Sigmoid colon (tissue), 7 donors: ENCODE data around the gene GAREM1. TPM values are rescaled to one million over a fixed set of nuclear protein-coding genes. Genes with fewer than 3 reads are reported as not detected.

Experiments used
- DNase-seq: peaks from one replicate; pipeline ENCODE4 v3.0.0-alpha.2; 2019
- H3K27ac ChIP-seq, 4 donors: fragments of 200-600 bp; sonication (generic); one replicate each; pipeline ENCODE4 v1.5.1; 2016 to 2019; ENCODE audit warnings: mild to moderate bottlenecking in 1 of 4
- H3K27me3 ChIP-seq, 3 donors: fragments of 200-600 bp; sonication (generic); one replicate each; pipeline ENCODE4 v1.5.1; 2019; ENCODE audit warnings: mild to moderate bottlenecking in 1 of 3
- H3K36me3 ChIP-seq, 4 donors: fragments of 200-600 bp; sonication (generic); one replicate each; pipeline ENCODE4 v1.5.1; 2016 to 2019
- H3K4me1 ChIP-seq, 4 donors: fragments of 200-600 bp; sonication (generic); one replicate each; pipeline ENCODE4 v1.5.1; 2017 to 2019
- H3K4me3 ChIP-seq, 4 donors: fragments of 200-600 bp; sonication (generic); one replicate each; pipeline ENCODE4 v1.5.1; 2017 to 2019; ENCODE audit warnings: mild to moderate bottlenecking in 2 of 4, moderate library complexity in 1 of 4
- H3K9me3 ChIP-seq, 4 donors: fragments of 200-600 bp in 3 of 4; sonication (generic) in 3 of 4; one replicate each; pipeline versions ENCODE4 v1.5.1 to v1.6.1; 2013 to 2019
- CTCF ChIP-seq, 4 experiments: fragments of 450-650 bp in 3 of 4; fragments of 200-600 bp in 1 of 4; IDR thresholded peaks; one replicate each; pipeline ENCODE4 v1.5.1; 2016 to 2019; ENCODE audit warnings: antibody characterized with exemption in 4 of 4, mild to moderate bottlenecking in 3 of 4, moderate library complexity in 2 of 4
- EP300 ChIP-seq, 4 donors: sonication (generic); formaldehyde crosslinking; IDR thresholded peaks; one replicate each; pipeline ENCODE4 v1.6.1; 2017; ENCODE audit warnings: antibody characterized with exemption in 4 of 4
- POLR2A ChIP-seq, 2 donors: fragments of 450-650 bp; IDR thresholded peaks; one replicate each; pipeline ENCODE4 v1.6.1; 2016; ENCODE audit warnings: antibody characterized with exemption in 2 of 2, mild to moderate bottlenecking in 2 of 2, moderate library complexity in 2 of 2
- POLR2AphosphoS5 ChIP-seq, 4 donors: sonication (generic); formaldehyde crosslinking; IDR thresholded peaks; one replicate each; pipeline ENCODE4 v1.6.1; 2017; ENCODE audit warnings: antibody characterized with exemption in 4 of 4
- WGBS, 2 donors: extraction: QIAGEN DNeasy Blood & Tissue Kit; methylation state at CpG; one replicate each; pipeline ENCODE4 v1.1.7; 2013; 5-methylcytosine and 5-hydroxymethylcytosine counted together
- intact Hi-C: fragments of 100-400 bp; cut with DNase I; formaldehyde crosslinking; loops from one replicate; pipeline ENCODE4 v1.15.1; 2023
- polyA plus RNA-seq, 3 donors: library from polyadenylated mRNA; stranded (reverse); fragments of 200-250 nt; gene quantifications; one replicate each; pipeline ENCODE4 v1.2.3, GENCODE V29; 2013
- total RNA-seq, 4 donors: library from RNA; depleted of rRNA; stranded (reverse); fragments of >200 nt; gene quantifications; one replicate each; pipeline ENCODE4 v1.1.0, GENCODE V29; 2016
- donor health status: healthy with polysubstance abuse.
- donor health status: Bipolar disorder and iron deficiency.
- donor health status: healthy.

Gene GAREM1
- total and polyA plus RNA-seq, 7 donors: 4.9 to 11.8 (median 6.6) TPM

DNA sequence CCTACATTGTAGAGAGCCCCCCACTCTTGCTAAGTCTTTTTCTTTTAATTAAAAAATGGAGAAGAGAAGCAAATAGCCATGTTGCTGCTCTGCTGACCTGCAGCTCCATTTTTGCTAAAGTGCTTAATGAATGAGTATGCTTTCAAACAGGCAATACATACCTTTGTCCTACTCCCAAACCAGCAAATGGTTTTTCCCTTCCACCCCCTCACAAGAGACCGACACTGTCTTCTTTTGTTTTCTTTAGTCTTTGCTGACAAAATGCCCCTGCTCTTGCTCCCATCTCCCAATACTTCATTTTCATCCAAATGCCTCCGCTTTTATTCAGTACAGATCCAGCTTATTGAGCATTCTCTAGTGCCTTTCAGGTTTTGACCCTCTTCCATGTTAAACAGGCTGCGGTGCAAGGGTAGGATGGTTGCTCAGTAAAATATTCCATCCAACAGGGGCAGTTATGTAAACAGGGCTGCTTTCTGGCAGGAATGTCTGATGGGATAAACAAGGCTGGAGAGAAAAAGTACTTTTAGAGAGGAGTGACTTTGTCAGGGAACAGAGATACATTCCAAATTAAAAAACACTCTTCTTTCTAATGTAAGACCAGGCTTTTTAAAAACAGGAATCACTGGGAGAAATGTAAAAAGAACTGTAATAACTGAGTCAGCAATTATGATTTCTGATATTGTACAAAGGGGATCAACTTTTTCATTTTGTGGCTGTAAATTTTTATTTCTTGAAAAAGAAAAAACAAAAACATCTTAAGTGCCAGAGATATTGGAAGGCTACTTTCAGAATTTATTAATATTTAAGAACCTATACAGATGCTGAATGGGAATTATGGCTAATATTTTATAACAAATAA lies 144.0 kb downstream of the GAREM1 start:
- peak overlapping the region in 3 of 4 donors; percentile 33 to 62 (median 57) for H3K27ac ChIP-seq
- H3K4me3 ChIP-seq: no peak overlapping the region
- H3K27me3 ChIP-seq: no peaks in the 10 kb centered on the region
- H3K36me3 ChIP-seq: no peaks in the 10 kb centered on the region
- H3K9me3 ChIP-seq: no peaks in the 10 kb centered on the region
- no peak for DNase-seq
- intact Hi-C loops: no loop called here
- peaks cover 0 to 34% (median 27%) of the 10 kb centered on the region in 4 donors for H3K4me1 ChIP-seq
- 79 to 92% methylated on average over 3 of the region's 3 CpGs for WGBS, 2 donors
- no peak for TF ChIP-seq EP300 (IDR thresholded peaks at IDR 0.05)
- no peak for TF ChIP-seq CTCF (IDR thresholded peaks at IDR 0.05)
- no peak for TF ChIP-seq POLR2A (IDR thresholded peaks at IDR 0.05)

GRCh38 chr18:32324181-32324580 lies 146.5 kb downstream of the GAREM1 start:
- Histone ChIP-seq H3K27ac (peak overlapping the region in 2 of 4 donors; percentile 6 to 40), H3K36me3 (no peaks in the 10 kb centered on the region), H3K4me1 (peaks cover 0 to 34% (median 27%) of the 10 kb centered on the region in 4 donors), H3K27me3 (no peaks in the 10 kb centered on the region), H3K4me3 (no peak overlapping the region), H3K9me3 (no peaks in the 10 kb centered on the region)
- 81 to 83% methylated on average over 4 of the region's 4 CpGs for WGBS, 2 donors
- DNase-seq: no peak
- TF ChIP-seq EP300 (IDR thresholded peaks at IDR 0.05): no peak
- TF ChIP-seq CTCF (IDR thresholded peaks at IDR 0.05): no peak
- no peak for TF ChIP-seq POLR2AphosphoS5 (IDR thresholded peaks at IDR 0.05)
- no peak for TF ChIP-seq POLR2A (IDR thresholded peaks at IDR 0.05)
- intact Hi-C loops: no loop called here

DNA sequence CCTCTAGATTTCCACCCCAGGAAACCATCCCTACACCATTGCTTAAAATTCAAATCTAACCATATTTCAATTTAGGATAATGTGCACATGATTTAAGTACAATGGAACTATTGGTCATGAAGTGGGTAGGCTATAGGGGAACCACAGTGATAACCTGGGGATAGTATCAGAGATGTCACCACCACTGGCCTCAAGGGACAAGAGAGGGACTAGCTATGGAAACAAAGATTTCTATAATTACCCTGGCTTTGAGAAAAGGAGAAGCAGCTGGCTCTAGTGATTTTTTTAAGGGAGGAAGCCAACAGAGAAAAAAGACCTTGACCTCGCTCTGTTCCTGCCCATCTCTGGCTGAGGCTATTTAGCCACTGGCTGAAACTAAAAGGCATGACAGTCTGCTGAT lies 148.9 kb downstream of the GAREM1 start:
- no peaks in the 10 kb centered on the region for H3K27me3 ChIP-seq
- no peaks in the 10 kb centered on the region for H3K36me3 ChIP-seq
- H3K4me1 ChIP-seq: peaks cover 0 to 28% (median 18%) of the 10 kb centered on the region in 4 donors
- no peak overlapping the region for H3K27ac ChIP-seq
- DNase-seq: no peak
- TF ChIP-seq EP300 (IDR thresholded peaks at IDR 0.05) (no peak), CTCF (IDR thresholded peaks at IDR 0.05) (no peak), POLR2AphosphoS5 (IDR thresholded peaks at IDR 0.05) (no peak), POLR2A (IDR thresholded peaks at IDR 0.05) (no peak)
- intact Hi-C loops: no loop called here
- H3K4me3 ChIP-seq: no peak overlapping the region
- 77 to 92% methylated on average over 1 of the region's 1 CpG for WGBS, 2 donors
- no peaks in the 10 kb centered on the region for H3K9me3 ChIP-seq

DNA sequence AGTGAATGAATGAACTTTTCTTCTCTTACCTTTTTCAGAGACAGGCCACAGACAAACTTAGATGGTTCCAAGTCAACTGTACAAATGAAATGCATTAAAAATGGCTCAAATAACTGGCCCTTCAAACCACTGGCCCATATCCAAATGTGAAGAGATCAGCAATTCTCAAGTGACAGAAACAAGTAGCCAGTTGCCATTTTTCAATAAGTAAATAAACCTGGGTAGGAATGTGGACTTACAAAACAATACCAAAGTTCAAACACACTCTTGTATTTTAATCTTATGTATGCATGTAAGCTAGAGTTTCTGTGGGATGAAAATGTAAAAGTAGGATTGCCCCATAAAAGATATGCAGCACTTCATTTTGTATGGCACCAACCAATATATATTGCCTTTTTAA lies 151.6 kb downstream of the GAREM1 start:
- Histone ChIP-seq H3K9me3 (no peaks in the 10 kb centered on the region), H3K36me3 (no peaks in the 10 kb centered on the region), H3K27me3 (no peaks in the 10 kb centered on the region), H3K4me3 (no peak overlapping the region), H3K27ac (no peak overlapping the region), H3K4me1 (peaks cover 0 to 13% (median 8%) of the 10 kb centered on the region in 4 donors)
- intact Hi-C loops: no loop called here
- DNase-seq: no peak
- TF ChIP-seq POLR2A (IDR thresholded peaks at IDR 0.05) (no peak), EP300 (IDR thresholded peaks at IDR 0.05) (no peak), POLR2AphosphoS5 (IDR thresholded peaks at IDR 0.05) (no peak)

DNA sequence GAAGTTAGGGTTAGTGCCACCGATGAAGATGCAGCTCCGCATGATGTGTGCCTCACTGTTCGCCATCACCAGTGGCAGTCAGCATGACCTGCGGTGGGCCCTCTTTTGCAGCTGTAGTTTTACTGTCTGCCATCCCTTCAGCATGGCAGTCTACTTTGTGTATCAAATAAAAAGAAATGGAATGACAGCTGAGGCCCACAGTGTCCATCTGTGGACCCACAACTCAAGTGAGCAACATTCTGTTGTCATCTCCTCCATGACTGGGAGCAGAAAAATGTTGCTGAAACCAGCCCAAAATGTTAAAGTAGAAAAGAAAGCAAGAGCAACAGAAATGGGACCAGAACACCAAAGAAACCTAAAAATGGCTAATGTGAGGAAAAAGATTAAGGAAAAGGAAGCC lies 152.1 kb downstream of the GAREM1 start:
- Histone ChIP-seq H3K4me1 (peaks cover 0 to 13% (median 8%) of the 10 kb centered on the region in 4 donors), H3K27ac (peak overlapping the region in 2 of 4 donors; percentile 9 to 66), H3K9me3 (no peaks in the 10 kb centered on the region), H3K27me3 (no peaks in the 10 kb centered on the region), H3K36me3 (no peaks in the 10 kb centered on the region), H3K4me3 (no peak overlapping the region)
- intact Hi-C loops: no loop called here
- TF ChIP-seq EP300 (IDR thresholded peaks at IDR 0.05) (no peak), POLR2A (IDR thresholded peaks at IDR 0.05) (no peak), POLR2AphosphoS5 (IDR thresholded peaks at IDR 0.05) (no peak), CTCF (IDR thresholded peaks at IDR 0.05) (no peak)
- no peak for DNase-seq
- 96% methylated on average over 4 of the region's 4 CpGs for WGBS, 2 donors
